Lung (tissue), 12 donors: ENCODE measurements around the gene CDK9. TPM values are rescaled to one million over a fixed set of nuclear protein-coding genes. Genes with fewer than 3 reads are reported as not detected.

Experiments
- ATAC-seq: fragments of 200-7000 bp; cut with Tn5 transposase; one replicate; pipeline ENCODE4 v1.9.1; 2020; ENCODE audit warnings: moderate number of reproducible peaks; ENCODE audit not compliant: insufficient read depth, low FRiP score
- DNase-seq, 3 donors: peaks; one replicate each; pipeline ENCODE4 v3.0.0-alpha.2; 2013 to 2017
- H3K27ac ChIP-seq, 2 donors: one replicate each; pipeline ENCODE4 v1.5.1; 2013; ENCODE audit warnings: mild to moderate bottlenecking in 2 of 2, moderate library complexity in 2 of 2, control low read depth in 1 of 2, inconsistent platforms in 1 of 2, low read depth in 1 of 2, low read length in 1 of 2
- H3K27me3 ChIP-seq, 3 donors: one replicate each; pipeline ENCODE4 v1.5.1; 2013; ENCODE audit warnings: low read length in 2 of 3; ENCODE audit not compliant: control insufficient read depth in 3 of 3, insufficient read depth in 3 of 3
- H3K36me3 ChIP-seq, 4 donors: one replicate each; pipeline ENCODE4 v1.5.1; 2013; ENCODE audit warnings: low read length in 4 of 4, mild to moderate bottlenecking in 1 of 4, moderate library complexity in 1 of 4; ENCODE audit not compliant: control insufficient read depth in 4 of 4, insufficient read depth in 4 of 4
- H3K4me1 ChIP-seq, 5 donors: one replicate each; pipeline ENCODE4 v1.5.1; 2013; ENCODE audit warnings: low read length in 5 of 5, mild to moderate bottlenecking in 2 of 5, moderate library complexity in 1 of 5; ENCODE audit not compliant: control insufficient read depth in 5 of 5, insufficient read depth in 5 of 5
- H3K4me3 ChIP-seq: one replicate; pipeline ENCODE4 v1.5.1; 2013; ENCODE audit warnings: mild to moderate bottlenecking, control low read depth, moderate library complexity
- H3K9ac ChIP-seq, 2 donors: one replicate each; pipeline ENCODE4 v1.5.1; 2013; ENCODE audit warnings: low read length in 2 of 2, control low read depth in 1 of 2; ENCODE audit not compliant: insufficient read depth in 1 of 2
- H3K9me3 ChIP-seq, 4 donors: one replicate each; pipeline ENCODE4 v1.5.1; 2013; ENCODE audit warnings: low read length in 3 of 4, mild to moderate bottlenecking in 1 of 4, moderate library complexity in 1 of 4; ENCODE audit not compliant: control insufficient read depth in 4 of 4, insufficient read depth in 3 of 4
- CTCF ChIP-seq: IDR thresholded peaks from 2 replicates; pipeline ENCODE4 v1.5.1; 2012; ENCODE audit warnings: mild to moderate bottlenecking; ENCODE audit errors: control extremely low read depth, extremely low read depth
- WGBS, 2 donors: extraction: QIAGEN DNeasy Blood & Tissue Kit; methylation state at CpG; one replicate each; pipeline ENCODE4 v1.1.7; 2013; 5-methylcytosine and 5-hydroxymethylcytosine counted together
- polyA plus RNA-seq, 2 donors: library from polyadenylated mRNA; stranded (reverse); fragments of 200-250 nt; gene quantifications; one replicate each; pipeline ENCODE4 v1.2.1, GENCODE V29; 2013
- total RNA-seq, 2 donors: library from RNA; depleted of rRNA in 1 of 2; stranded (reverse); fragments of >200 nt in 1 of 2; gene quantifications; one replicate each; pipeline ENCODE4 v1.2.1, GENCODE V29; 2014 to 2021
- donor health status: control.
- donor health status: control.
- donor health status: Bipolar disorder and iron deficiency.
- donor health status: healthy.
- donor health status: DM: yes; HTN: yes; CAD: no.

The CDK9 gene
- total and polyA plus RNA-seq, 4 donors, result 53.9 to 97.9 (median 55.4) TPM

GRCh38 chr9:127785023-127785932, 556 bp upstream of the CDK9 start:
- TF ChIP-seq CTCF, result peak; percentile 58

GRCh38 chr9:127786773-127787104, 905 bp downstream of the CDK9 start:
- no peaks in the 10 kb centered on the region for H3K27me3 ChIP-seq
- peak overlapping the region; percentile 91 to 96 for H3K27ac ChIP-seq
- WGBS, 2 donors, result 1 to 2% methylated on average over 12 of the region's 12 CpGs
- H3K9ac ChIP-seq, result no peak overlapping the region
- TF ChIP-seq CTCF, result no peak
- peak overlapping the region; percentile 88 for H3K4me3 ChIP-seq
- H3K9me3 ChIP-seq, result no peaks in the 10 kb centered on the region
- H3K36me3 ChIP-seq, result peaks cover 14 to 42% (median 35%) of the 10 kb centered on the region in 4 donors
- H3K4me1 ChIP-seq, result peaks cover 0 to 10% (median 3%) of the 10 kb centered on the region in 5 donors
- DNase-seq (no peak), ATAC-seq (no peak)

More at GRCh38 chr9:127785023-127785932, 556 bp upstream of the CDK9 start:
- peak overlapping the region; percentile 54 for H3K4me3 ChIP-seq
- no peaks in the 10 kb centered on the region for H3K9me3 ChIP-seq
- WGBS, 2 donors, result 0% methylated on average over 40 to 119 of the region's 123 CpGs
- ATAC-seq, result peak; percentile 50
- peaks cover 0 to 10% (median 3%) of the 10 kb centered on the region in 5 donors for H3K4me1 ChIP-seq
- peak; percentile 88 to 92 (median 88) for DNase-seq
- peak overlapping the region in 1 of 2 donors; percentile 19 for H3K9ac ChIP-seq
- peak overlapping the region; percentile 96 for H3K27ac ChIP-seq
- peaks cover 8 to 31% (median 25%) of the 10 kb centered on the region in 4 donors for H3K36me3 ChIP-seq
- H3K27me3 ChIP-seq, result no peaks in the 10 kb centered on the region

- 91 to 94% methylated on average over 26 of the region's 26 CpGs for WGBS, 2 donors
- H3K4me3 ChIP-seq, result no peak overlapping the region
- H3K9me3 ChIP-seq, result no peaks in the 10 kb centered on the region
- peaks cover 0 to 12% (median 6%) of the 10 kb centered on the region in 5 donors for H3K4me1 ChIP-seq
- no peak for DNase-seq
- no peak for ATAC-seq
- no peak overlapping the region for H3K27ac ChIP-seq
- TF ChIP-seq CTCF, result no peak
- H3K36me3 ChIP-seq, result peaks cover 14 to 45% (median 35%) of the 10 kb centered on the region in 4 donors
- no peaks in the 10 kb centered on the region for H3K27me3 ChIP-seq
- H3K9ac ChIP-seq, result no peak overlapping the region
These were observed 2.6 kb downstream of the CDK9 start for GRCh38 chr9:127788337-127789011.
